Amniotic stem cell (primary cell): ENCODE results near the gene CDC25C.
"Not testable (repeated sequence)": the region's sequence is repeated elsewhere in the genome, so short reads cannot be mapped to it uniquely, and the experiment has no call there.

Experiments
- DNase-seq: peaks from one replicate; lab custom pipeline; 2025; lab: John Stamatoyannopoulos, UW

CDC25C gene

GRCh38 chr5:138275379-138275782, 56.2 kb downstream of the CDC25C start:
- DNase-seq = no peak

- DNase-seq = no peak
These were observed 57.3 kb downstream of the CDC25C start, which contains the start of gene GFRA3 for GRCh38 chr5:138274189-138274853. GFRA3 (minus strand) TSS chr5:138274621; CDS start chr5:138274424, 197 bp downstream.

GRCh38 chr5:138273834-138274188, 57.8 kb downstream of the CDC25C start:
- no peak for DNase-seq

GRCh38 chr5:138272681-138273080, 58.9 kb downstream of the CDC25C start:
- DNase-seq = no peak

DNA sequence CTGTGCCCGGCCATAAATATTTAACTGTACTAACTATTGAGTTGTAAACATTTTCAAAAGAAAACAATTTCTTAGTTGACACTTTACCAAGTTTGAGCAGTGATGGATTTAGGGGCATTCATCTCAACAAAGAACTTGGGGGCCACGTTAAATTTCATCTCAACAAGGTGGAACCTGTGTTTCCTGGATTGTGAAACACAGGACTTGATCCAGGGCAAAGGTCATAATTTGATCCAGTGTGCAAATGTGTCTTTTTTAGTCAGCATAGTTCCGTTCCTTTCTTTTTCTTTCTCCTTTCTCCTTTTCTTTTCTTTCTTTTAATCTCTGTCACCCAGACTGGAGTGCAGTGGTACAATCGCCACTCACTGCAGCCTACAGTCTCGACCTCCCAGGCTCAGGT, 60.3 kb downstream of the CDC25C start:
- DNase-seq = no peak

GRCh38 chr5:138264183-138264582, 67.4 kb downstream of the CDC25C start:
- no peak for DNase-seq

DNA sequence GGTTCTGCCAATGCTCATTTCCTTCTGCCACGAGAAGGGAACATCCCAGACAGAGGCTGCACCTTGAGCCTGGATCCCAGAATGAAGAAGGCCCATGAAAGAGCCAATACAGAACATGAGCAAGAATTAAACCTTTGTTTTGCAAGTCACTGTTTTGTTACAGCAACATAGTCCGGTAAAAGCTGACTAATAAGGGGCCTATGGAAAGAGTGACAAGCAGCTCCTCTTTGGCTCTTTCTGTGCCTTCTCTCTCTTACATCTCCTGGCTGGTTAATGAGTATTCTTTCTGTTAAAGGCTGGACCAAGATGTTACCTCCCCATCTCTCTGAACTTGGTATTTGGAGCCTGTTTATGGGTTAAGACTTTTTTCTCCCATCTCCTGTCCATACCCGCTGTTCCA, 68.0 kb downstream of the CDC25C start:
- DNase-seq = no peak

DNA sequence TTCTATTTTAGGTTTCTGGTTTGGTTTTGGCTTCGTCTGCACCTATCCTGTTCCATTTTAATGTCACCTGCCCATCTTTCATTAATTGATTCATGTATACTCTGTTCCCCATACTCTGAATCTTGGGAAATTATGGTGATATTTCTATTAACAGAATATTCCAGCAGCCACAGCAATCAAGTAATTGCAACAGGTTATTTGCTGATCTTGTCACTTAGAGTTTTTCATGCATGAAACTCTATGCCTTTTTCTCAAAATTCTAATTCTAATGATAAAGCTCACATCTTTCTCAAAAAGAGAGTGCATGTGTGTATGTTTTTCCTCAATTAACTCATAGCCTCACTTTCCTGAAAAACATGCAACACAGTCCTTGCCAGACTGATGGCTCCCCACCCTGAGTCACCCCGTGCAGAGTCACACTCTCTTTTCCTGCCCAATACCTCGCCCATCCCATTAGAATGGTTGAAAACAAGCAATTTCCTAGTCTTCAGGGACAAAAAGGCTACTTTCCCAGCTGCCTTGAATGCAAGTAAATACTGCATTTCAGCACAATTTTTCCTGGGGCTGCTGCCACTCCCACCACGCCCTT, 72.8 kb downstream of the CDC25C start:
- no peak for DNase-seq

- no peak for DNase-seq
These were observed 74.0 kb downstream of the CDC25C start for GRCh38 chr5:138257583-138257982.

- no peak for DNase-seq
These were observed 78.7 kb downstream of the CDC25C start for GRCh38 chr5:138252944-138253343.

- not testable (repeated sequence) for DNase-seq
These were observed 83.8 kb downstream of the CDC25C start for GRCh38 chr5:138247800-138248199.

- DNase-seq = no peak
These were observed 84.8 kb downstream of the CDC25C start for GRCh38 chr5:138246822-138247221.

- DNase-seq = no peak
These were observed 85.3 kb downstream of the CDC25C start for GRCh38 chr5:138246334-138246733.

DNA sequence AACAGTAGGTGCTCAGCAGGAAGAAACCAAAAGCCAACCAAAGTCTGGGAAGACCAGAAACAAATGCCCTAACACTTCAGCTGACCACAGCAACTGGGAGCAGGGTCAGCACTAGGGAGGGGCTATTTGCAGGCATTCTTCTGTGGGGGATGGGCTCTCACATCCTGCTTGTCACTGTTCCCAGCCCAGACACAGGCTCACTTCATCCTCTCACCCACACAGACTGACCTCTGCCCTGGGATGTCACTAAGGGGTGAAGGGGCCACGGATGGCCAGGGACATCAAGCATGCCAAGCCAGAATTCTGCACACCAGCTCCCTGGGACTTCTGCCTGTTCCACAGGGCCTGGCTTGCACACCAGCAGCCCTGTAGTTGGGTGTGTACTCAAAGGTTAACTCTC, 85.9 kb downstream of the CDC25C start:
- DNase-seq = no peak

- no peak for DNase-seq
These were observed 87.8 kb downstream of the CDC25C start for GRCh38 chr5:138243794-138244193.

DNA sequence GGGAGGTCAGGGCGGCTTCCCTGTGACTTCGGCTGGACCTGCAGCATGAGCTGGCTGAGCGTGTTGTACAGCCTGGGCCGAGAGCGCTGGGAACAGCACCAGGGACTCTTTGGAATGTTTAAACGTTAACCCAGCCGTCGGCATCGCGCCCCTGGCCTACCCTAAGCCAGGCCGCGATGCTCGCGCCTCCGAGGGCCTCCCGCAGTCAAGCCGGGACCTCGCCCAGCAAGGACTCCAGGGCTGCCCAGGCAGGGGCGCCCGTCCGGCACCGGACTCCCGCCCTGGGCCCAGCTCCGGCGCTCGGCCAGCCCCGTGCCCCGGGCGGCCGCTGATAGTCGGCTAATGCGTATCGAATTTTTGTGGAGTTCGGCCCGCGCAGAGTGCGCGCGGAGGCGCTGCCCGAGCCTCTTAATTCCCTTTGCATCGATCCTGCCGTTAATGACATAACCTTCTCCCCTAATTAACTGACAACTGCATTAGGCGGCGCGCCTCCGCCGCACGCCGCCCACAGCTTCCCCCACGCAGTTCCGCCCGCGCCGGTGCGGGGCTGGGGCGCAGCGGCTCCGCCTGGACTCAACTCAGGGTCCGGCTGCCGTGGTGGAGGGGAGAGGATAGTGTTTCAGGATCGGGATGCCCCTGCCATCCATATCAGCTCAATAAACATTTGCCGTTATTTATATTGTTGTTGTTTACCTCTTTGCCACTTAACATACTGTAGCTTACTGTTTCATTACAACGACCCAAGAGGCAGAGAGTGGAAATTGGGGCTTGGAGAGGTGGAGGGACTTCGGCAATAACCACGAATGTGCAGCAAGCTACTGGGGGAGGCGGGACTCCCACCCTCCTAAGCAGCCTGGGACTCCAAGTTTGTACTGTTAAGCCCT, 89.7 kb downstream of the CDC25C start:
- DNase-seq = no peak

- DNase-seq = no peak
These were observed 90.8 kb downstream of the CDC25C start for GRCh38 chr5:138240650-138241385.

DNA sequence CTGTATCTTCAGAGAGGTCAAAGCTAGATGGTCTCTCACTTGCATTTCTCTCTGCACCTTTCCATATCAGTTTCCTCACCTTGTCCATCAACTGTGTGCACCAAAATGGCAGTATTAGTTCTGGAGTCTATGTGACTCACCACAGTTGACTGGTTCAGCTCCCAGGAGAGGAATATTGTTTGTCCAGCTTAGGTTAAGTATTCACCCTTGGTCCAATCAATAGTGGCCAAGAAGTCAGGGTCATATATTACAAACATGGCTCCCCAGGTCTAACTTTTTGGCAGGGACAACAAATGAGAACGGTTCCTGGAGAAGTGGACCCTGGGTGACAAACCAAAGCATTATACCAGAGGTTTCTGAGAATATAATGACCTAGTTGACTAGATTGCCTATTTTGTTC, 93.6 kb downstream of the CDC25C start:
- no peak for DNase-seq
